ENCODE results near the gene PYGO2. TPM values are rescaled to one million over a fixed set of nuclear protein-coding genes. Genes with fewer than 3 reads are reported as not detected.

Gene PYGO2
- polyA plus RNA-seq, 1 donor, result 32.1 TPM

Other genes with a start within 250 kb of the PYGO2 start
- gene KCNN3, start 91.5 kb downstream of the PYGO2 start, polyA plus RNA-seq (ENCODE audit: insufficient read length), result 11.8 TPM
- 33.8 TPM for gene PMVK, start 25.1 kb downstream of the PYGO2 start, polyA plus RNA-seq (ENCODE audit: insufficient read length)
- 175 TPM for gene PBXIP1, start 5.7 kb downstream of the PYGO2 start, polyA plus RNA-seq (ENCODE audit: insufficient read length)
- gene SHC1, start 9.0 kb upstream of the PYGO2 start, polyA plus RNA-seq (ENCODE audit: insufficient read length), result 75.7 TPM
- gene CKS1B, start 12.9 kb upstream of the PYGO2 start, polyA plus RNA-seq (ENCODE audit: insufficient read length), result 48.2 TPM
- 20.6 TPM for gene FLAD1, start 21.6 kb upstream of the PYGO2 start, polyA plus RNA-seq (ENCODE audit: insufficient read length)
- gene LENEP, start 31.8 kb upstream of the PYGO2 start, polyA plus RNA-seq (ENCODE audit: insufficient read length), result 0.67 TPM
- 11.3 TPM for gene ZBTB7B, start 41.0 kb upstream of the PYGO2 start, polyA plus RNA-seq (ENCODE audit: insufficient read length)
- gene DCST2, start 72.0 kb upstream of the PYGO2 start, polyA plus RNA-seq (ENCODE audit: insufficient read length), result 2.1 TPM
- gene DCST1, start 72.0 kb upstream of the PYGO2 start, polyA plus RNA-seq (ENCODE audit: insufficient read length), result not detected
- 69.3 TPM for gene ADAM15, start 89.5 kb upstream of the PYGO2 start, polyA plus RNA-seq (ENCODE audit: insufficient read length)
- 6.0 TPM for gene EFNA4, start 102.0 kb upstream of the PYGO2 start, polyA plus RNA-seq (ENCODE audit: insufficient read length)
- gene EFNA3, start 117.1 kb upstream of the PYGO2 start, polyA plus RNA-seq (ENCODE audit: insufficient read length), result 2.5 TPM
- 24.7 TPM for gene EFNA1, start 166.1 kb upstream of the PYGO2 start, polyA plus RNA-seq (ENCODE audit: insufficient read length)
- 22.6 TPM for gene SLC50A1, start 174.1 kb upstream of the PYGO2 start, polyA plus RNA-seq (ENCODE audit: insufficient read length)
- 25.1 TPM for gene DPM3, start 178.7 kb upstream of the PYGO2 start, polyA plus RNA-seq (ENCODE audit: insufficient read length)
- gene KRTCAP2, start 211.5 kb upstream of the PYGO2 start, polyA plus RNA-seq (ENCODE audit: insufficient read length), result 78.9 TPM
- gene TRIM46, start 212.1 kb upstream of the PYGO2 start, polyA plus RNA-seq (ENCODE audit: insufficient read length), result 0.40 TPM
- gene THBS3, start 246.1 kb upstream of the PYGO2 start, polyA plus RNA-seq (ENCODE audit: insufficient read length), result 39.6 TPM
- 18.0 TPM for gene MTX1, start 246.9 kb upstream of the PYGO2 start, polyA plus RNA-seq (ENCODE audit: insufficient read length)